ENCODE results near the gene SLIT3. TPM values are rescaled to one million over a fixed set of nuclear protein-coding genes. Genes with fewer than 3 reads are reported as not detected.

Gene SLIT3
- total RNA-seq, 1 experiment from 2014 or later, result 0.92 TPM

DNA sequence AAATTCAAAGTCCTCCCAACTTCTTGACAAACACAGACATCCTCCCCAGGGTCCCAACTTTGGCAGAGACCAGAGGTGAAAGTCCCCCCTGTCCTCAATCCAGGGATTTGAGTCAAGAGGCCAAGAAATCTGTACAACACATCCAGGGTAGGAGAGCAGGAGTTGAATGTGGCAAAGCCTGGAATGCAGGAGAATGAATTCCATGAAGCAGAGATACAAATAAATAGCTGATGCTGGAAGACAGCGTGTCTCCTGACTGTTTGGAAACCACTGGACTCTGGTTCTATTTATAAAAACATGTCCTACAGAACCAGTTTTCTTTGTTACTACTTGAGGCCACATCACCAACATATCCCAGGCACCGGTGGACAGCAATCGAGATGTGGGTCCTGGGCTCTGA is 43.7 kb upstream of the SLIT3 start:
- H2BK12ac ChIP-seq (ENCODE audit: insufficient read length, low read depth, low read length), result no peak overlapping the region
- no peak overlapping the region for H2AFZ ChIP-seq (ENCODE audit: low read length)
- H3K4ac ChIP-seq (ENCODE audit: low read depth, low read length), result no peak overlapping the region
- no peak overlapping the region for H3K4me2 ChIP-seq (ENCODE audit: insufficient read depth, insufficient read length, low read length)
- WGBS (ENCODE audit: extremely low coverage, insufficient read length, low lambda C conversion rate), result no CpG with 5 or more reads among the region's 3 CpGs
- Mint-ChIP-seq H3K4me1 (no peaks in the 10 kb centered on the region), H3K27ac (no peak overlapping the region; a peak in 1 of 7 replicates), H3K36me3 (ENCODE audit: insufficient read depth in 1 of 3, low read depth in 3 of 3) (no peaks in the 10 kb centered on the region), H3K4me3 (no peak overlapping the region), H3K27me3 (ENCODE audit: low read depth) (peaks cover 10% of the 10 kb centered on the region), H3K9me3 (no peaks in the 10 kb centered on the region)
- TF ChIP-seq, protein P1, sequence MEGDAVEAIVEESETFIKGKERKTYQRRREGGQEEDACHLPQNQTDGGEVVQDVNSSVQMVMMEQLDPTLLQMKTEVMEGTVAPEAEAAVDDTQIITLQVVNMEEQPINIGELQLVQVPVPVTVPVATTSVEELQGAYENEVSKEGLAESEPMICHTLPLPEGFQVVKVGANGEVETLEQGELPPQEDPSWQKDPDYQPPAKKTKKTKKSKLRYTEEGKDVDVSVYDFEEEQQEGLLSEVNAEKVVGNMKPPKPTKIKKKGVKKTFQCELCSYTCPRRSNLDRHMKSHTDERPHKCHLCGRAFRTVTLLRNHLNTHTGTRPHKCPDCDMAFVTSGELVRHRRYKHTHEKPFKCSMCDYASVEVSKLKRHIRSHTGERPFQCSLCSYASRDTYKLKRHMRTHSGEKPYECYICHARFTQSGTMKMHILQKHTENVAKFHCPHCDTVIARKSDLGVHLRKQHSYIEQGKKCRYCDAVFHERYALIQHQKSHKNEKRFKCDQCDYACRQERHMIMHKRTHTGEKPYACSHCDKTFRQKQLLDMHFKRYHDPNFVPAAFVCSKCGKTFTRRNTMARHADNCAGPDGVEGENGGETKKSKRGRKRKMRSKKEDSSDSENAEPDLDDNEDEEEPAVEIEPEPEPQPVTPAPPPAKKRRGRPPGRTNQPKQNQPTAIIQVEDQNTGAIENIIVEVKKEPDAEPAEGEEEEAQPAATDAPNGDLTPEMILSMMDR (conservative IDR thresholded peaks at IDR 0.05), result no peak
- no peak overlapping the region for H3K18ac ChIP-seq (ENCODE audit: insufficient read length, low read depth, low read length)
- no peak for DNase-seq
- no peak overlapping the region for H3T11ph ChIP-seq (ENCODE audit: low read length)
- no peaks in the 10 kb centered on the region for H3K79me2 ChIP-seq (ENCODE audit: insufficient read depth, low read length)
- H3K9me3 ChIP-seq (ENCODE audit: control insufficient read depth, low read depth, low read length), result no peaks in the 10 kb centered on the region
- no peak overlapping the region for H2BK20ac ChIP-seq (ENCODE audit: low read depth, low read length, poor library complexity, severe bottlenecking)
- H3K9ac ChIP-seq (ENCODE audit: extremely low read depth, insufficient read length, low read length), result no peak overlapping the region
- H4K8ac ChIP-seq (replicated peaks; ENCODE audit: insufficient read length, low read depth, low read length), result no peak overlapping the region
- no peak overlapping the region for H3K23ac ChIP-seq (ENCODE audit: insufficient read length, low read depth, low read length)
- H3K23me2 ChIP-seq (ENCODE audit: insufficient read length, low read depth, low read length, poor library complexity, severe bottlenecking), result no peaks in the 10 kb centered on the region
- H2AK5ac ChIP-seq (ENCODE audit: insufficient read length, low read length), result no peak overlapping the region
- no peaks in the 10 kb centered on the region for H3K4me1 ChIP-seq (ENCODE audit: insufficient read depth, low read length)
- no peak overlapping the region for H3K27ac ChIP-seq (ENCODE audit: insufficient read length, low read depth, low read length)
- H4K5ac ChIP-seq (ENCODE audit: insufficient read length, low read depth, low read length), result no peak overlapping the region
- H3K56ac ChIP-seq (ENCODE audit: insufficient read length, low read depth, low read length), result no peak overlapping the region
- no peaks in the 10 kb centered on the region for H4K20me1 ChIP-seq (ENCODE audit: control insufficient read depth, insufficient read depth, insufficient read length)
- no peak overlapping the region for H2BK15ac ChIP-seq (ENCODE audit: low read depth, low read length)
- H3K14ac ChIP-seq (ENCODE audit: insufficient read depth, low read length), result no peak overlapping the region
- H2BK120ac ChIP-seq (ENCODE audit: low read depth, low read length, poor library complexity, severe bottlenecking), result no peak overlapping the region
- no peaks in the 10 kb centered on the region for H3K27me3 ChIP-seq (ENCODE audit: insufficient read depth, low read length)
- no peaks in the 10 kb centered on the region for H3K79me1 ChIP-seq (ENCODE audit: insufficient read depth, low read depth, low read length, poor library complexity, severe bottlenecking)
- H2BK5ac ChIP-seq (ENCODE audit: insufficient read length, low read length), result no peak overlapping the region
- no peak overlapping the region for H4K91ac ChIP-seq (ENCODE audit: insufficient read length, low read depth, low read length)
